ENCODE measurements around the gene PDZD7.

GRCh38 chr10:100970076-100970913, 60.6 kb downstream of the PDZD7 start:
- TF ChIP-seq POLR2A (IDR thresholded peaks at IDR 0.05) (no peak), CTCF (IDR thresholded peaks at IDR 0.05) (no peak)

Measured in ovary (tissue), 3 donors.